T-helper 1 cell treated with Interleukin-12 subunit alpha and Interleukin-12 subunit beta and Interleukin-4 antibody, amounts not matched to agents 30 ng/mL and 1 ng/mL, for 36 hours (primary cell): ENCODE measurements around the gene GAB3. TPM values are rescaled to one million over a fixed set of nuclear protein-coding genes. Genes with fewer than 3 reads are reported as not detected.
"Not testable (repeated sequence)": the region's sequence is repeated elsewhere in the genome, so short reads cannot be mapped to it uniquely, and the experiment has no call there.

ENCODE experiments used
- intact Hi-C: fragments of 100-400 bp; cut with micrococcal nuclease; formaldehyde crosslinking; loops from one replicate; pipeline ENCODE4 v1.15.1; 2024
- total RNA-seq: library from RNA; stranded (reverse); gene quantifications from 2 replicates; pipeline ENCODE4 v1.2.3, GENCODE V29; 2022

The GAB3 gene
- total RNA-seq, 1 donor from 2014 or later: 26.4 TPM

DNA sequence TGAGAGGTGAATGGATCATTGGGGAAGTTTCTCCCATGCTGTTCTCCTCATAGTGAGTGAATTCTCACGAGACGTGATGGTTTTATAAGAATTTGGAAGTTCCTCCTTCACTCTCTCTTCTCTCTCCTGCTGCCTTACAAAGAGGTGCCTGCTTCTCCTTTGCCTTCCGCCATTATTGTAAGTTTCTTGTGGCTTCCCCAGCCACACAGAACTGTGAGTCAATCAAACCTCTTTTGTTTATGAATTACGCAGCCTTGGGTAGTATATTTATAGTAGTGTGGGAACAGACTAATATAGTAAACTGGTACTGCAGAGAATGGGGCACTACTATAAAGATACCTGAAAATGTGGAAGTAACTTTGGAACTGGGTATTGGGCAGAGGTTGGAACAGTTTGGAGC lies 89.7 kb downstream of the GAB3 start:
- intact Hi-C loops: no loop called here

- intact Hi-C loops: no loop called here
Observed at GRCh38 chrX:154660541-154660940, 90.3 kb downstream of the GAB3 start.

- intact Hi-C loops: no loop called here
Observed at GRCh38 chrX:154658957-154659356, 91.9 kb downstream of the GAB3 start.

GRCh38 chrX:154658187-154658586 lies 92.7 kb downstream of the GAB3 start:
- intact Hi-C loops: no loop called here

DNA sequence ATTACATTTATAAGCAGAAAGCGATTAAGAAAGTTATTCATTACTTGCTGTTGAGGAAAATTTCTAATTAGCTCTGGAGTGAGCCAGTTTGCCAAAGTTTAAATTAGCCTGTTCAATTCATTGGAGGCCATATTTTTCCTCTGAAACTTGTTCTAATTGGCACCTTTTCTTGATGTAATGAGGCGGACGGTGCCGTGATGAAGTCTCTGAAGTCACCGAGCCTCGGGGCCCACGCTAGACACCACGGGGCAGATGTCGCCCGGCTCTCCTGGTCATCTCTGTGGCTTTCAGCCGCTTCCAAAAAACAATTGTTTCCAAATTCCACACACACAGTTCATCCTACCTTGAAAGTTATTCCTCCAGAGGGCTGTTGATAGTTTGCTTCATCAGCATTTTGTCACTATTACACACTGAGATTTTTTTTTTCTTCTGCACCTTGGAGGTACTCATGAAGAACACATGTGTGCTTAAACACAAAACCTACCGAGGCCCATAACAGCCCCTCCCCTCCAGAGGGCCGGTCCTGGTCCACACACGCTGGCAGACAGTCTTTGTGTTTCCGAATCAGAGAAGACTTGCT lies 93.6 kb downstream of the GAB3 start:
- intact Hi-C loops: no loop called here

- intact Hi-C loops: no loop called here
Observed at GRCh38 chrX:154655786-154656185, 95.1 kb downstream of the GAB3 start.

DNA sequence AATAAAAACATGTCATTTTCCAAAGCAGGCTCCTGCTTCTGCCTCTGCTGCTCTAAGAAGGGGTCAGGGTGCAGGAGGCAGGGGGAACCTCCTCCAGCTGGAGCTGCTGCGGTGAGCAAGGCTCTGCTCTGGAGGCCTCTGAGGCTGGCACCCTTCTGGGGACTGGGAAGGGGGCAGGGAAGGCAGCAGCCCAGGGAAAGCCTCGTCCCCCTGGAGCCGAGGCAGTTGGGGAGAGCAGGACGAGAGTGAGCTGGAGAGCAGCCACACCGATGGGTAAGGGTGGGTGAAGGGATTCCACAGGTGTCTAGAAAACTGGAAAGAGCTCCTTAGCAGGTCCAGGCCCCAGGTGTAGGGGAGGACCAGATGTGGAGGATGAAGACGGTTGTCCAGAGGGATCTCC lies 95.5 kb downstream of the GAB3 start:
- intact Hi-C loops: no loop called here

- intact Hi-C loops: no loop called here
Observed at GRCh38 chrX:154654925-154655324, 96.0 kb downstream of the GAB3 start.

DNA sequence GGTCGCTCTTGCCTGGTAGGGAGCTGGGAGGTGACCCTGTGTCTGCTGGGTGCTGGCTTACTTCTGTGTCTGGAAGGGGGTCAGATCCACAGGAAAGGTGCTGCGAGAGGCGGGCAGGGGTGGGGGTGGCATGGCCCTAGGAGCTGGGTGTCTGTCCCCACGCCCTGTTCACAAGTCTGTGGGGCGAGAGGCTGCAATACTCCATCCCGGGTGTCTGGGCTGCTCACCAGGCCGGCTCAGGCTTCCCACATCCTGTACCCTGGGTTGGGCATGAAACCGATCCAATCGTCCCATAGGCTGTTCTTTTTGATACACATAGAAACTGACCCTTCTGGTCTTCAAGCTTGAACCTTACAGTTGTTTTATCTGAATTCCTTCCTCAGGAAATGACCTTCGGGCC lies 96.5 kb downstream of the GAB3 start:
- intact Hi-C loops: no loop called here

GRCh38 chrX:154653413-154653812 lies 97.5 kb downstream of the GAB3 start, which contains the start of gene CTAG2:
Gene CTAG2 (minus strand): TSS chrX:154653579. CDS start chrX:154653515, 64 bp downstream.
- intact Hi-C loops: not testable (repeated sequence)

- intact Hi-C loops: no loop called here
Observed at GRCh38 chrX:154653048-154653401, 97.9 kb downstream of the GAB3 start.

- intact Hi-C loops: no loop called here
Observed at GRCh38 chrX:154652311-154653047, 98.4 kb downstream of the GAB3 start.

DNA sequence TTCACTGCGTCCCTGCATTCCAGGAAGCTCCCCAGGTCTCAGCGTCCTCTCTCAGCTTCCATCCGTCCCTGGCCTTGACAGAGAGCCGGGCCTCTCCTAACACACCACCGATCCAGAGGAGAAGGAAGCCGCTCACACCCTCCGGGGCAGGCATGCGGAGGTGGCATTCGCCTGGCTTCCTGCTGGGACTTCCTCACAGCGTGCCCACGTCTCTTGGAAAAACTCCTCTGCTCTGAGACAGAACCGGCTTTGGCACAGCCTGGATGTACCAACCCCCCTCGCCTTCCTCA lies 100.7 kb downstream of the GAB3 start:
- intact Hi-C loops: no loop called here

DNA sequence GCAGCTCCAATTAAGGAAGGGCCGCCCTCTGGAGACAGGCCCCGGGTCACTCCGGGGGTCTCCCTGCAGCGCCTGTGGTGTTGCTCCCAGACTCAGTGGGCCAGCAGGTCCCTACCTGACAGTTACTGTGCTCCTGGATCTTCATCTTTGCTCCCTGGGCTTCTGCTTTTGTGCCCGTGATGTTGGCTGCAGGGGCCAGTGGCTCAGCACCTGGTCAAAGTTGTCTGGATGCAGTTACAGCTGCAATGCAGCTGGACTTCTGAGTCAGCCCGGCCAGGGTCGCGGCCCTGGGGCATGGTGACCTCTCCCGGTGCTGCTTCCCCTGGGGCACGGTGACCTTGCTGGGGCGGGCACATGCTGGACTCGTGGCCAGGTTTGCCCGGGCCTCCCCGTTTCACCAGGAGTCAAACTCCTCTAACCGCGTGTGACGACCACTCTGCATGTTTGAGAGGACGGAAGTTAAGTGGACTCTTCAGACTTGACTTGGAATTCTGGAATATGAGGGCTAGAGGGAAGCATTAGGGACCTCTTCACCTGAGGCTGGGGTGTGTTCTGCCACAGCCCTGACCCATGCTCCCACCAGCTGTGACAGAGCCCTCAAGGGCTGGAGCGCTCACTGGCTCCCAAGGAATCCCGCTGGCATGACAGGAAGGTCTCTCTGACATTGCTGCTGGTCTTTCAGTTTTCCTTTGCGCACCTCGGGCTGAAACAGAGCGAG lies 101.2 kb downstream of the GAB3 start:
- intact Hi-C loops: no loop called here

- intact Hi-C loops: no loop called here
Observed at GRCh38 chrX:154648931-154649330, 101.9 kb downstream of the GAB3 start.

DNA sequence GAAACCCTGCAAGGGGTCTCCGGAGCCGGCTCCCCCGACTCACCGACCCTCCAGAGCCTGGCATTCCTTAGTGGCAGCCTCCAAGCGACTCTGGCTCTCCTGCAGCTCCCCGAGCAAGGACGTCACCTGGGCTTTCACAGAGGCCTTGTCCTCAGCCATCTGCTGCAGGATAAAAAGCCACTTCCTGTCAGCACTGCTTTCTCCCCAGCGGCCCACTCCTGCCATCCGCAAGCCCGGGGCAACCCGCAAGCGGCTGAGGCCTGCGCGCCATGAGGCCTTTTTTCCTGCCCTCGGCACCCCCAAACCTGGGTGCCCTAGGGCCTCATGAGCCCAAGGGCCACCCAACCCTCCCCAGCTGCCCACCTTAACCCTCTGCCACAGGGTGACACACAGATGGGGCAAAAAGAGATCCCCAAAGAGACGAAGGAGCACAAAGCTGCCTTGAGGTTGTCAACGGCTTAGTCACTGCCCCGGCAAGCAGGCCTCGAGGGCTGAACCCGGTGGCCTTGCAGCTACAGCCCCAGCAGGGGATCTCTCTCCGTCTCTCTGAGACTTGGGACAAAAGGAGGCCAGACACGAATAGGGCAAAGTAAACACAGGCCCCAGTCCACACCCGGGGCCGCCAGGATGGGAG lies 105.0 kb downstream of the GAB3 start:
- intact Hi-C loops: not testable (repeated sequence)

DNA sequence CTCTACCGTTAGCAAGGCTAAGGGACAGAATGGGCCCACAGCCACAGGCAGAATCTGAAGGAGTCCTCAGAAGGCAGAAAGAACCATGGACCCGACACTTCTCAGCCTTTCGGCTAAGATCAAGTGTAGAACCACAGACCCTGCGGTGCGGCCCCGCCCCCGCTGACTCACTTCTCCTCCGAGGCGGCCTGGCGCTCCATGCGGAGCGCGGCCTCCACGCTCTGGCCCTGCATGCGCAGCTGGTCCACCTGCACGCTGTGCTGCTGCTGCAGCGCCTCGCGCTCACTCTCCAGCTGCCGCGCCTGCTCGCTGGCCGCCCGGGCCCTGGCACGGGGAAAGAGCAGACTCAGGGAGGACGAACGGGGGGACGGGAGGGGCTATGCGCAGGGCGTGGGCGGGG lies 107.2 kb downstream of the GAB3 start:
- intact Hi-C loops: not testable (repeated sequence)

- intact Hi-C loops: not testable (repeated sequence)
Observed at GRCh38 chrX:154641740-154642139, 109.1 kb downstream of the GAB3 start.

- intact Hi-C loops: not testable (repeated sequence)
Observed at GRCh38 chrX:154633661-154634060, 117.2 kb downstream of the GAB3 start.

GRCh38 chrX:154630949-154631348 lies 119.9 kb downstream of the GAB3 start:
- intact Hi-C loops: not testable (repeated sequence)

DNA sequence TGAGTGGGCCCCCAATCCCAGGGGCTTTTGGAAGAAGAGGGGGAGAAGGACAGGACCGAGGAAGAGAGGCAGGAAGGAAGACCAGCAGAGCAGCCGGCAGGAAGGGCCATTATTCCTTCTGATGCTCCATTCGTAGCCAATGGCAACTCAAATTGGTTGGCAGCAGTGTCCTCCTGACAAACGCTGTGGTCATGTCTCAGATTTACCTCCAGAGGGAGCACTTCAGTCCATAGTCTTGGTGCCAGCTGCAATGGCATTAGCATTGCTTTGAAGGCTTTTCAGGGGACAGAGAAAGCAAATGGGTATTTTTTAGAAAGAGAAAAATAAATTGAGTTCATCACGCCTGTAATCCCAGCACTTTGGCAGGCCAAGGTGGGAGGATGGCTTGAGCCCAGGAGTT lies 121.9 kb downstream of the GAB3 start:
- intact Hi-C loops: not testable (repeated sequence)
